Naive B cell (primary cell): Measurements from ENCODE around the gene ZNF44. TPM values are rescaled to one million over a fixed set of nuclear protein-coding genes. Genes with fewer than 3 reads are reported as not detected.
"Not testable (repeated sequence)": the region's sequence is repeated elsewhere in the genome, so short reads cannot be mapped to it uniquely, and the experiment has no call there.

Source experiments
- ATAC-seq, 2 donors: fragments of 150-1000 bp; cut with Tn5 transposase; 2 replicates each; pipeline ENCODE4 v1.10.0; 2021; ENCODE audit warnings: low read depth in 2 of 2, mild to moderate bottlenecking in 2 of 2, moderate library complexity in 2 of 2
- DNase-seq: peaks from one replicate; pipeline ENCODE4 v3.0.0; 2022
- H3K27ac Mint-ChIP-seq, 6 donors: one replicate each; pipeline ENCODE4 v1.8.0; 2020 to 2022; ENCODE audit warnings: mild to moderate bottlenecking in 6 of 6, mixed read lengths in 6 of 6, moderate library complexity in 5 of 6, inconsistent platforms in 2 of 6
- H3K27me3 Mint-ChIP-seq, 3 donors: one replicate each; pipeline ENCODE4 v1.8.0; 2021 to 2022; ENCODE audit warnings: mixed read lengths in 3 of 3, mild to moderate bottlenecking in 1 of 3
- H3K36me3 Mint-ChIP-seq, 2 donors: one replicate each; pipeline ENCODE4 v1.8.0; 2020 to 2022; ENCODE audit warnings: mixed read lengths in 2 of 2, inconsistent platforms in 1 of 2, mild to moderate bottlenecking in 1 of 2
- H3K4me1 Mint-ChIP-seq, 3 donors: one replicate each; pipeline ENCODE4 v1.8.0; 2020 to 2022; ENCODE audit warnings: mixed read lengths in 3 of 3, inconsistent platforms in 1 of 3, mild to moderate bottlenecking in 1 of 3, moderate library complexity in 1 of 3
- H3K4me3 Mint-ChIP-seq, 8 donors: one replicate each; pipeline ENCODE4 v1.8.0; 2020 to 2022; ENCODE audit warnings: mild to moderate bottlenecking in 8 of 8, mixed read lengths in 8 of 8, moderate library complexity in 8 of 8, inconsistent platforms in 2 of 8
- H3K9me3 Mint-ChIP-seq, 7 donors: one replicate each; pipeline ENCODE4 v1.8.0; 2020 to 2022; ENCODE audit warnings: mixed read lengths in 7 of 7, mild to moderate bottlenecking in 5 of 7, inconsistent platforms in 2 of 7, moderate library complexity in 1 of 7
- polyA plus RNA-seq, 6 donors: library from polyadenylated mRNA; unstranded; fragments of 300-500 nt; fragmentation: Illumina TruSeq; gene quantifications; one replicate each; pipeline ENCODE4 v1.2.3, GENCODE V29; 2021; ENCODE audit warnings: low read depth in 6 of 6

The ZNF44 gene
- polyA plus RNA-seq: 10 to 100 TPM; 13.9 to 21.7 (median 15.3) TPM

GRCh38 chr19:12294249-12295158 lies at the start of gene ZNF44:
ZNF44 (minus strand) TSS chr19:12294883; CDS start chr19:12294694, 189 bp downstream.
- peak within 1 kb of the TSS; percentile 90 to 98 (median 97) for H3K27ac Mint-ChIP-seq
- peaks cover 21 to 45% (median 26%) of the 10 kb centered on the region in 3 donors for H3K4me1 Mint-ChIP-seq
- DNase-seq (peak; percentile 95), ATAC-seq (peak; percentile 94 to 96)
- H3K27me3 Mint-ChIP-seq: no peaks in the 10 kb centered on the region
- peaks cover 0 to 8% of the 10 kb centered on the region in 2 donors for H3K36me3 Mint-ChIP-seq
- peaks cover 0 to 2% (median 0%) of the 10 kb centered on the region in 7 donors for H3K9me3 Mint-ChIP-seq
- H3K4me3 Mint-ChIP-seq: peak within 1 kb of the TSS; percentile 91 to 100 (median 99)

- no peaks in the 10 kb centered on the region for H3K27me3 Mint-ChIP-seq
- DNase-seq (peak; percentile 94), ATAC-seq (peak; percentile 89)
- H3K27ac Mint-ChIP-seq: peak within 1 kb of the TSS; percentile 93 to 99 (median 96)
- H3K9me3 Mint-ChIP-seq: no peaks in the 10 kb centered on the region
- peak within 1 kb of the TSS; percentile 96 to 100 (median 99) for H3K4me3 Mint-ChIP-seq
- no peaks in the 10 kb centered on the region for H3K36me3 Mint-ChIP-seq
- peaks cover 32 to 40% (median 40%) of the 10 kb centered on the region in 3 donors for H3K4me1 Mint-ChIP-seq
Observed at GRCh38 chr19:12333162-12334159, 38.8 kb upstream of the ZNF44 start, which contains the start of gene ZNF563. ZNF563 (minus strand) TSS chr19:12333633; CDS start chr19:12333482, 151 bp downstream.

- no peaks in the 10 kb centered on the region for H3K36me3 Mint-ChIP-seq
Observed at GRCh38 chr19:12331211-12331941, 36.7 kb upstream of the ZNF44 start.

GRCh38 chr19:12330340-12330739 lies 35.7 kb upstream of the ZNF44 start:
- H3K4me3 Mint-ChIP-seq: peak overlapping the region in 3 of 8 donors; percentile 26 to 100 (median 99)
- H3K4me1 Mint-ChIP-seq: peaks cover 32 to 52% (median 43%) of the 10 kb centered on the region in 3 donors
- DNase-seq (no peak), ATAC-seq (no peak)
- no peaks in the 10 kb centered on the region for H3K9me3 Mint-ChIP-seq
- peak overlapping the region; percentile 53 to 99 (median 84) for H3K27ac Mint-ChIP-seq
- no peaks in the 10 kb centered on the region for H3K27me3 Mint-ChIP-seq
- H3K36me3 Mint-ChIP-seq: no peaks in the 10 kb centered on the region

More at GRCh38 chr19:12331211-12331941, 36.7 kb upstream of the ZNF44 start:
- Mint-ChIP-seq H3K9me3 (no peaks in the 10 kb centered on the region), H3K27ac (peak overlapping the region; percentile 82 to 99 (median 95)), H3K4me1 (peaks cover 32 to 44% (median 42%) of the 10 kb centered on the region in 3 donors), H3K4me3 (peak overlapping the region; percentile 83 to 100 (median 99)), H3K27me3 (no peaks in the 10 kb centered on the region)
- ATAC-seq (peak; percentile 64 to 65), DNase-seq (peak; percentile 71)

GRCh38 chr19:12325690-12326089 lies 31.0 kb upstream of the ZNF44 start:
- no peak for DNase-seq
- Mint-ChIP-seq H3K4me3 (no peak overlapping the region), H3K36me3 (peaks cover 8 to 10% of the 10 kb centered on the region in 2 donors), H3K27me3 (no peaks in the 10 kb centered on the region), H3K27ac (no peak overlapping the region), H3K9me3 (peaks cover 0 to 4% (median 0%) of the 10 kb centered on the region in 7 donors), H3K4me1 (peaks cover 5 to 19% (median 16%) of the 10 kb centered on the region in 3 donors)
- ATAC-seq: no peak

GRCh38 chr19:12318782-12319413 lies 24.2 kb upstream of the ZNF44 start:
- Mint-ChIP-seq H3K27me3 (no peaks in the 10 kb centered on the region), H3K9me3 (peaks cover 0 to 19% (median 11%) of the 10 kb centered on the region in 7 donors), H3K4me1 (peaks cover 0 to 6% (median 3%) of the 10 kb centered on the region in 3 donors), H3K4me3 (no peak overlapping the region), H3K27ac (no peak overlapping the region), H3K36me3 (peaks cover 34 to 35% of the 10 kb centered on the region in 2 donors)
- ATAC-seq (no peak), DNase-seq (no peak)

- Mint-ChIP-seq H3K4me1 (peaks cover 0 to 6% (median 3%) of the 10 kb centered on the region in 3 donors), H3K36me3 (peaks cover 21 to 24% of the 10 kb centered on the region in 2 donors), H3K27ac (no peak overlapping the region), H3K4me3 (peak overlapping the region in 1 of 8 donors; percentile 21), H3K27me3 (no peaks in the 10 kb centered on the region), H3K9me3 (peaks cover 0 to 14% (median 7%) of the 10 kb centered on the region in 7 donors)
- DNase-seq: no peak
- no peak for ATAC-seq
Observed at GRCh38 chr19:12314553-12314952, 19.9 kb upstream of the ZNF44 start.

GRCh38 chr19:12308891-12309290 lies 14.2 kb upstream of the ZNF44 start:
- H3K27ac Mint-ChIP-seq: peak overlapping the region in 2 of 6 donors; percentile 9 to 29
- DNase-seq, H3K4me3 Mint-ChIP-seq, H3K4me1 Mint-ChIP-seq, H3K36me3 Mint-ChIP-seq, H3K9me3 Mint-ChIP-seq, ATAC-seq, H3K27me3 Mint-ChIP-seq: not testable (repeated sequence)

- peaks cover 17 to 41% (median 26%) of the 10 kb centered on the region in 3 donors for H3K4me1 Mint-ChIP-seq
- peak in 1 of 2 donors; percentile 2 for ATAC-seq
- no peaks in the 10 kb centered on the region for H3K27me3 Mint-ChIP-seq
- no peak for DNase-seq
- H3K9me3 Mint-ChIP-seq: peaks cover 0 to 2% (median 0%) of the 10 kb centered on the region in 7 donors
- H3K36me3 Mint-ChIP-seq: peaks cover 0 to 8% of the 10 kb centered on the region in 2 donors
- peak overlapping the region in 5 of 6 donors; percentile 90 to 98 (median 97) for H3K27ac Mint-ChIP-seq
- H3K4me3 Mint-ChIP-seq: peak overlapping the region; percentile 91 to 100 (median 98)
Observed at GRCh38 chr19:12295191-12295590, 508 bp upstream of the ZNF44 start.

- H3K27ac Mint-ChIP-seq: peak overlapping the region; percentile 84 to 98 (median 95)
- ATAC-seq: peak; percentile 13 to 25
- H3K36me3 Mint-ChIP-seq: peaks cover 0 to 8% of the 10 kb centered on the region in 2 donors
- H3K27me3 Mint-ChIP-seq: no peaks in the 10 kb centered on the region
- H3K9me3 Mint-ChIP-seq: peaks cover 0 to under 1% (median 0%) of the 10 kb centered on the region in 7 donors
- H3K4me1 Mint-ChIP-seq: peaks cover 28 to 52% (median 32%) of the 10 kb centered on the region in 3 donors
- H3K4me3 Mint-ChIP-seq: peak overlapping the region; percentile 91 to 100 (median 99)
- peak; percentile 45 for DNase-seq
Observed at GRCh38 chr19:12293777-12294248, 870 bp downstream of the ZNF44 start.

- H3K36me3 Mint-ChIP-seq: peaks cover 4 to 5% of the 10 kb centered on the region in 2 donors
- peak overlapping the region in 2 of 6 donors; percentile 40 to 76 for H3K27ac Mint-ChIP-seq
- peak overlapping the region in 2 of 8 donors; percentile 21 to 22 for H3K4me3 Mint-ChIP-seq
- H3K4me1 Mint-ChIP-seq: peaks cover 27 to 64% (median 38%) of the 10 kb centered on the region in 3 donors
- no peaks in the 10 kb centered on the region for H3K27me3 Mint-ChIP-seq
- ATAC-seq (no peak), DNase-seq (no peak)
- no peaks in the 10 kb centered on the region for H3K9me3 Mint-ChIP-seq
Observed at GRCh38 chr19:12289790-12290065, 5.0 kb downstream of the ZNF44 start.
